HEK293 (cell line): ENCODE data around the gene DDX25.

Experiments
- GLIS2 ChIP-seq: fragments of 450-650 bp; formaldehyde crosslinking; IDR thresholded peaks from 2 replicates; pipeline ENCODE4 v1.5.1; 2016; ENCODE audit warnings: missing biosample characterization, missing genetic modification characterization
- KLF1 ChIP-seq: fragments of 450-650 bp; formaldehyde crosslinking; IDR thresholded peaks from 2 replicates; pipeline ENCODE4 v1.5.1; 2016; ENCODE audit warnings: missing biosample characterization, missing genetic modification characterization
- KLF8 ChIP-seq: fragments of 450-650 bp; formaldehyde crosslinking; IDR thresholded peaks from 2 replicates; pipeline ENCODE4 v1.5.1; 2016; ENCODE audit warnings: missing biosample characterization, missing genetic modification characterization
- ZBTB11 ChIP-seq: fragments of 450-650 bp; formaldehyde crosslinking; conservative IDR thresholded peaks from 2 replicates; pipeline ENCODE4 v1.5.1; 2016; ENCODE audit warnings: low read depth, missing biosample characterization, missing genetic modification characterization
- ZBTB8A ChIP-seq: fragments of 450-650 bp; formaldehyde crosslinking; IDR thresholded peaks from 2 replicates; pipeline ENCODE4 v1.5.1; 2016; ENCODE audit warnings: missing biosample characterization, missing genetic modification characterization
- ZIC2 ChIP-seq: fragments of 450-650 bp; formaldehyde crosslinking; IDR thresholded peaks from 2 replicates; pipeline ENCODE4 v1.5.1; 2016; ENCODE audit warnings: missing biosample characterization, missing genetic modification characterization
- ZNF302 ChIP-seq: fragments of 450-650 bp; formaldehyde crosslinking; IDR thresholded peaks from 2 replicates; pipeline ENCODE4 v1.5.1; 2016; ENCODE audit warnings: missing biosample characterization, missing genetic modification characterization, low read depth
- ZNF335 ChIP-seq: fragments of 450-650 bp; formaldehyde crosslinking; conservative IDR thresholded peaks from 2 replicates; pipeline ENCODE4 v1.5.1; 2016; ENCODE audit warnings: missing biosample characterization, missing genetic modification characterization
- ZNF501 ChIP-seq: fragments of 450-650 bp; formaldehyde crosslinking; IDR thresholded peaks from 2 replicates; pipeline ENCODE4 v1.5.1; 2016; ENCODE audit warnings: missing biosample characterization, missing genetic modification characterization
- ZNF518A ChIP-seq: fragments of 450-650 bp; formaldehyde crosslinking; conservative IDR thresholded peaks from 2 replicates; pipeline ENCODE4 v1.5.1; 2016; ENCODE audit warnings: low read depth, missing biosample characterization, missing genetic modification characterization
- ZNF624 ChIP-seq: fragments of 450-650 bp; formaldehyde crosslinking; IDR thresholded peaks from 2 replicates; pipeline ENCODE4 v1.5.1; 2017; ENCODE audit warnings: missing biosample characterization, missing genetic modification characterization
- ZNF777 ChIP-seq: fragments of 450-650 bp; formaldehyde crosslinking; IDR thresholded peaks from 2 replicates; pipeline ENCODE4 v1.5.1; 2017; ENCODE audit warnings: missing biosample characterization, missing genetic modification characterization, borderline replicate concordance
- ZNF843 ChIP-seq: fragments of 450-650 bp; formaldehyde crosslinking; IDR thresholded peaks from 2 replicates; pipeline ENCODE4 v1.5.1; 2016; ENCODE audit warnings: missing biosample characterization, missing genetic modification characterization
- TF ChIP-seq, protein P1 (sequence below): fragments of 450-650 bp; formaldehyde crosslinking; IDR thresholded peaks from 2 replicates; pipeline ENCODE4 v1.5.1; 2017; ENCODE audit warnings: missing biosample characterization, missing genetic modification characterization

Gene DDX25

GRCh38 chr11:125887373-125888324 lies 16.7 kb upstream of the DDX25 start, which contains the start of gene HYLS1 (continued):
- TF ChIP-seq ZBTB11 (peak; percentile 81), ZNF777 (tag by site-specific recombination) (peak; percentile 92), ZBTB8A (no peak; the same call in none of the 2 replicates), KLF8 (tag by site-specific recombination) (peak; percentile 41; the same call in 1 of the 2 replicates), KLF1 (tag by site-specific recombination) (peak; percentile 25; the same call in 1 of the 2 replicates), ZNF302 (tag by site-specific recombination) (no peak), ZIC2 (tag by site-specific recombination) (peak; percentile 14; the same call in 1 of the 2 replicates), ZNF843 (tag by site-specific recombination) (peak; percentile 24; the same call in 1 of the 2 replicates), GLIS2 (tag by site-specific recombination) (no peak), ZNF624 (tag by site-specific recombination) (no peak), ZNF501 (tag by site-specific recombination) (peak; percentile 94), ZNF335 (tag by site-specific recombination) (peak; percentile 97), ZNF518A (tag by site-specific recombination) (0 out of 2 replicates have a peak, but pooled peaks have one; percentile 16)
- TF ChIP-seq, protein P1, sequence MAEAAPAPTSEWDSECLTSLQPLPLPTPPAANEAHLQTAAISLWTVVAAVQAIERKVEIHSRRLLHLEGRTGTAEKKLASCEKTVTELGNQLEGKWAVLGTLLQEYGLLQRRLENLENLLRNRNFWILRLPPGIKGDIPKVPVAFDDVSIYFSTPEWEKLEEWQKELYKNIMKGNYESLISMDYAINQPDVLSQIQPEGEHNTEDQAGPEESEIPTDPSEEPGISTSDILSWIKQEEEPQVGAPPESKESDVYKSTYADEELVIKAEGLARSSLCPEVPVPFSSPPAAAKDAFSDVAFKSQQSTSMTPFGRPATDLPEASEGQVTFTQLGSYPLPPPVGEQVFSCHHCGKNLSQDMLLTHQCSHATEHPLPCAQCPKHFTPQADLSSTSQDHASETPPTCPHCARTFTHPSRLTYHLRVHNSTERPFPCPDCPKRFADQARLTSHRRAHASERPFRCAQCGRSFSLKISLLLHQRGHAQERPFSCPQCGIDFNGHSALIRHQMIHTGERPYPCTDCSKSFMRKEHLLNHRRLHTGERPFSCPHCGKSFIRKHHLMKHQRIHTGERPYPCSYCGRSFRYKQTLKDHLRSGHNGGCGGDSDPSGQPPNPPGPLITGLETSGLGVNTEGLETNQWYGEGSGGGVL (tag by site-specific recombination): 0 out of 2 replicates have a peak, but pooled peaks have one; percentile 16
